SU-DHL-6 (cell line): ENCODE measurements around the gene DOK6.

ENCODE experiments used
- H2AFZ ChIP-seq: fragments of 200-600 bp; sonication (generic); 2 replicates; pipeline ENCODE4 v1.6.1; 2014; ENCODE audit warnings: low read depth, mild to moderate bottlenecking, moderate library complexity, mixed read lengths, antibody characterized with exemption, low read length; ENCODE audit not compliant: severe bottlenecking
- H3F3A ChIP-seq: fragments of 200-600 bp; shearing (Covaris generic); 2 replicates; pipeline ENCODE4 v1.6.0; 2016; ENCODE audit warnings: antibody characterized with exemption, mild to moderate bottlenecking; ENCODE audit not compliant: insufficient read depth
- H3K27ac ChIP-seq: fragments of 200-600 bp; sonication (generic); 2 replicates; pipeline ENCODE4 v1.5.1; 2016; ENCODE audit warnings: low read depth, mild to moderate bottlenecking, low read length, moderate library complexity, mixed read lengths
- H3K27me3 ChIP-seq: fragments of 200-600 bp; sonication (generic), shearing (Covaris generic); 2 replicates; pipeline ENCODE4 v1.6.0; 2014; ENCODE audit warnings: mild to moderate bottlenecking, low read length
- H3K36me3 ChIP-seq: fragments of 200-600 bp; sonication (generic); 2 replicates; pipeline ENCODE4 v1.6.1; 2014; ENCODE audit warnings: mild to moderate bottlenecking, low read length, mixed read lengths
- H3K4me2 ChIP-seq: fragments of 300-600, 200-600 bp; shearing (Covaris generic), sonication (generic); 2 replicates; pipeline ENCODE4 v1.6.0; 2014; ENCODE audit warnings: low read length, low read depth, mild to moderate bottlenecking; ENCODE audit not compliant: poor library complexity, severe bottlenecking
- H3K4me3 ChIP-seq: fragments of 200-600 bp; sonication (generic); 2 replicates; pipeline ENCODE4 v1.5.1; 2014; ENCODE audit warnings: antibody characterized with exemption, low read length, mild to moderate bottlenecking, mixed read lengths; ENCODE audit not compliant: insufficient read depth, poor library complexity, severe bottlenecking
- H3K79me2 ChIP-seq: fragments of 200-600 bp; sonication (generic); 2 replicates; pipeline ENCODE4 v1.6.1; 2014; ENCODE audit warnings: mild to moderate bottlenecking, low read length, moderate library complexity; ENCODE audit not compliant: insufficient read depth
- H3K9ac ChIP-seq: fragments of 200-600 bp; sonication (generic); 2 replicates; pipeline ENCODE4 v1.7.0; 2014; ENCODE audit warnings: mild to moderate bottlenecking, low read length
- H3K9me2 ChIP-seq: fragments of 200-600 bp; sonication (generic); replicated peaks from 2 replicates; pipeline ENCODE4 v1.6.1; 2014; ENCODE audit warnings: low read length; ENCODE audit not compliant: insufficient read depth
- H3K9me3 ChIP-seq: fragments of 200-600 bp; sonication (generic); 2 replicates; pipeline ENCODE4 v1.6.1; 2014; ENCODE audit warnings: low read length, mixed read lengths; ENCODE audit not compliant: insufficient read depth
- H4K20me1 ChIP-seq: fragments of 200-600 bp; sonication (generic); 2 replicates; pipeline ENCODE4 v1.6.1; 2014; ENCODE audit warnings: low read depth, mild to moderate bottlenecking, antibody characterized with exemption, low read length, moderate library complexity, mixed read lengths
- CTCF ChIP-seq: fragments of 200-600 bp; sonication (generic); IDR thresholded peaks from one replicate; pipeline ENCODE4 v1.5.1; 2017; ENCODE audit warnings: antibody characterized with exemption, mild to moderate bottlenecking, low read length, moderate library complexity; ENCODE audit not compliant: insufficient read depth, poor library complexity, severe bottlenecking
- EZH2phosphoT487 ChIP-seq: fragments of 200-600 bp; sonication (generic), shearing (Covaris generic); conservative IDR thresholded peaks from 2 replicates; pipeline ENCODE4 v1.6.1; 2018; ENCODE audit warnings: mild to moderate bottlenecking, antibody characterized with exemption, low read length, moderate library complexity, mixed read lengths

DOK6 gene

GRCh38 chr18:69752737-69753380 lies 352.2 kb downstream of the DOK6 start:
- H3K9me3 ChIP-seq: no peaks in the 10 kb centered on the region
- no peaks in the 10 kb centered on the region for H3K27me3 ChIP-seq
- no peaks in the 10 kb centered on the region for H3K9me2 ChIP-seq
- H3K27ac ChIP-seq: no peak overlapping the region
- no peaks in the 10 kb centered on the region for H4K20me1 ChIP-seq
- H3K36me3 ChIP-seq: no peaks in the 10 kb centered on the region
- no peak overlapping the region for H3K4me3 ChIP-seq
- no peak for TF ChIP-seq EZH2phosphoT487
- TF ChIP-seq CTCF: no peak
- no peaks in the 10 kb centered on the region for H3F3A ChIP-seq
- H3K9ac ChIP-seq: no peak overlapping the region
- no peak overlapping the region for H2AFZ ChIP-seq
- no peaks in the 10 kb centered on the region for H3K79me2 ChIP-seq
- no peak overlapping the region for H3K4me2 ChIP-seq

- Histone ChIP-seq H3K9ac (no peak overlapping the region), H3K4me2 (no peak overlapping the region), H3K36me3 (no peaks in the 10 kb centered on the region), H3K4me3 (no peak overlapping the region), H2AFZ (no peak overlapping the region), H3K27me3 (no peaks in the 10 kb centered on the region), H3F3A (no peaks in the 10 kb centered on the region), H3K9me3 (no peaks in the 10 kb centered on the region), H3K79me2 (no peaks in the 10 kb centered on the region), H3K9me2 (no peaks in the 10 kb centered on the region), H3K27ac (no peak overlapping the region), H4K20me1 (no peaks in the 10 kb centered on the region)
- TF ChIP-seq CTCF (no peak), EZH2phosphoT487 (no peak)
Observed at GRCh38 chr18:69754108-69754507, 353.4 kb downstream of the DOK6 start.

- H3K4me3 ChIP-seq: no peak overlapping the region
- H3K4me2 ChIP-seq: no peak overlapping the region
- no peak overlapping the region for H3K27ac ChIP-seq
- no peaks in the 10 kb centered on the region for H3F3A ChIP-seq
- no peak for TF ChIP-seq CTCF
- TF ChIP-seq EZH2phosphoT487: no peak
- no peaks in the 10 kb centered on the region for H4K20me1 ChIP-seq
- H2AFZ ChIP-seq: no peak overlapping the region
- H3K79me2 ChIP-seq: no peaks in the 10 kb centered on the region
- H3K27me3 ChIP-seq: no peaks in the 10 kb centered on the region
- no peaks in the 10 kb centered on the region for H3K9me2 ChIP-seq
- no peaks in the 10 kb centered on the region for H3K9me3 ChIP-seq
- no peaks in the 10 kb centered on the region for H3K36me3 ChIP-seq
- H3K9ac ChIP-seq: no peak overlapping the region
Observed at GRCh38 chr18:69755041-69755440, 354.4 kb downstream of the DOK6 start.
